ENCODE data around the gene FBXO41.

GRCh38 chr2:73266061-73266901 is 18.0 kb downstream of the FBXO41 start:
- no peak for TF ChIP-seq CTCF (IDR thresholded peaks at IDR 0.05 in 4 of 5, conservative IDR thresholded peaks at IDR 0.05 in 1 of 5)
- no peak for TF ChIP-seq POLR2A (IDR thresholded peaks at IDR 0.05)
